Measurements from ENCODE around the gene RASL12. TPM values are rescaled to one million over a fixed set of nuclear protein-coding genes. Genes with fewer than 3 reads are reported as not detected.
"Not testable (repeated sequence)": the region's sequence is repeated elsewhere in the genome, so short reads cannot be mapped to it uniquely, and the experiment has no call there.

RASL12 gene
- total RNA-seq, 6 experiments from 2014 or later = not detected

- H3K4me1 Mint-ChIP-seq (ENCODE audit: low read depth) = peaks cover 6% of the 10 kb centered on the region
- H3K27ac Mint-ChIP-seq = no peak overlapping the region
- DNase-seq = no peak
- H3K4me3 Mint-ChIP-seq = no peak overlapping the region
- TF ChIP-seq CTCF (IDR thresholded peaks at IDR 0.05) = no peak
- H3K36me3 Mint-ChIP-seq (ENCODE audit: low read depth) = peaks cover 24% of the 10 kb centered on the region
- H3K9me3 Mint-ChIP-seq = no peaks in the 10 kb centered on the region
- H3K27me3 Mint-ChIP-seq (ENCODE audit: insufficient read depth) = no peaks in the 10 kb centered on the region; the same call in 1 of the 2 replicates
Measured at GRCh38 chr15:65021488-65021887, 46.3 kb downstream of the RASL12 start.

- TF ChIP-seq CTCF (IDR thresholded peaks at IDR 0.05) = no peak
- Mint-ChIP-seq H3K27ac (no peak overlapping the region), H3K4me3 (no peak overlapping the region), H3K4me1 (ENCODE audit: low read depth) (peaks cover 6% of the 10 kb centered on the region), H3K9me3 (no peaks in the 10 kb centered on the region), H3K36me3 (ENCODE audit: low read depth) (peaks cover 22% of the 10 kb centered on the region), H3K27me3 (ENCODE audit: insufficient read depth) (no peaks in the 10 kb centered on the region)
- no peak for DNase-seq
Measured at GRCh38 chr15:65020419-65020818, 47.4 kb downstream of the RASL12 start.

GRCh38 chr15:65011198-65011597 is 56.6 kb downstream of the RASL12 start:
- DNase-seq; H3K4me1 Mint-ChIP-seq (ENCODE audit: low read depth); H3K4me3 Mint-ChIP-seq; H3K27ac Mint-ChIP-seq; H3K27me3 Mint-ChIP-seq (ENCODE audit: insufficient read depth): not testable (repeated sequence)
- H3K9me3 Mint-ChIP-seq = peaks cover 11% of the 10 kb centered on the region
- peaks cover 32% of the 10 kb centered on the region for H3K36me3 Mint-ChIP-seq (ENCODE audit: low read depth)

- H3K27me3 Mint-ChIP-seq (ENCODE audit: insufficient read depth) = no peaks in the 10 kb centered on the region
- no peak overlapping the region for H3K4me3 Mint-ChIP-seq
- H3K4me1 Mint-ChIP-seq (ENCODE audit: low read depth) = no peaks in the 10 kb centered on the region
- no peak overlapping the region for H3K27ac Mint-ChIP-seq
- peaks cover 9% of the 10 kb centered on the region for H3K9me3 Mint-ChIP-seq
- DNase-seq = no peak
- peak; percentile 29; the same call in 1 of the 2 replicates for TF ChIP-seq CTCF (IDR thresholded peaks at IDR 0.05)
- H3K36me3 Mint-ChIP-seq (ENCODE audit: low read depth) = peaks cover 15% of the 10 kb centered on the region
Measured at GRCh38 chr15:65008983-65009382, 58.8 kb downstream of the RASL12 start.

GRCh38 chr15:65006876-65007275 is 60.9 kb downstream of the RASL12 start:
- TF ChIP-seq CTCF (IDR thresholded peaks at IDR 0.05) = no peak
- H3K27me3 Mint-ChIP-seq (ENCODE audit: insufficient read depth) = no peaks in the 10 kb centered on the region
- no peak for DNase-seq
- no peak overlapping the region for H3K4me3 Mint-ChIP-seq
- no peak overlapping the region for H3K27ac Mint-ChIP-seq
- H3K4me1 Mint-ChIP-seq (ENCODE audit: low read depth) = no peaks in the 10 kb centered on the region
- H3K9me3 Mint-ChIP-seq = no peaks in the 10 kb centered on the region
- H3K36me3 Mint-ChIP-seq (ENCODE audit: low read depth) = no peaks in the 10 kb centered on the region

- no peaks in the 10 kb centered on the region for H3K4me1 Mint-ChIP-seq (ENCODE audit: low read depth)
- TF ChIP-seq CTCF (IDR thresholded peaks at IDR 0.05) = no peak
- H3K4me3 Mint-ChIP-seq = no peak overlapping the region
- H3K9me3 Mint-ChIP-seq = no peaks in the 10 kb centered on the region
- no peaks in the 10 kb centered on the region for H3K36me3 Mint-ChIP-seq (ENCODE audit: low read depth)
- no peak overlapping the region for H3K27ac Mint-ChIP-seq
- H3K27me3 Mint-ChIP-seq (ENCODE audit: insufficient read depth) = no peaks in the 10 kb centered on the region
- no peak for DNase-seq
Measured at GRCh38 chr15:65004993-65005392, 62.8 kb downstream of the RASL12 start.

Other genes starting within 250 kb of the RASL12 start
- 10 to 100 TPM in 1 of 6 experiments, 1 to 10 TPM in 5; 4.0 to 10.7 (median 8.4) TPM for gene PIF1, start 242.3 kb downstream of the RASL12 start, total RNA-seq (2021; fragmentation: NEBNext Ultra II Directional; extraction: Animal tissue kit (Norgen Biotek cat#: 25700))
- 10 to 100 TPM; 23.0 to 28.3 (median 25.4) TPM for gene PLEKHO2, start 226.1 kb downstream of the RASL12 start, total RNA-seq (2021; fragmentation: NEBNext Ultra II Directional; extraction: Animal tissue kit (Norgen Biotek cat#: 25700))
- gene ANKDD1A, start 156.1 kb downstream of the RASL12 start, total RNA-seq (2021; fragmentation: NEBNext Ultra II Directional; extraction: Animal tissue kit (Norgen Biotek cat#: 25700)) = 1 to 10 TPM; 1.3 to 2.4 (median 1.9) TPM
- 10 to 100 TPM; 66.4 to 91.3 (median 78.3) TPM for gene SPG21, start 78.1 kb downstream of the RASL12 start, total RNA-seq (2021; fragmentation: NEBNext Ultra II Directional; extraction: Animal tissue kit (Norgen Biotek cat#: 25700))
- gene MTFMT, start 38.4 kb downstream of the RASL12 start, total RNA-seq (2021; fragmentation: NEBNext Ultra II Directional; extraction: Animal tissue kit (Norgen Biotek cat#: 25700)) = 10 to 100 TPM; 15.5 to 18.3 (median 16.9) TPM
- not detected for gene SLC51B, start 22.6 kb downstream of the RASL12 start, total RNA-seq (2021; fragmentation: NEBNext Ultra II Directional; extraction: Animal tissue kit (Norgen Biotek cat#: 25700))
- not detected for gene KBTBD13, start 8.8 kb upstream of the RASL12 start, total RNA-seq (2021; fragmentation: NEBNext Ultra II Directional; extraction: Animal tissue kit (Norgen Biotek cat#: 25700))
- 1 to 10 TPM in 1 of 6 experiments, under 1 TPM in 5; 0.43 to 1.4 (median 0.64) TPM for gene UBAP1L, start 47.2 kb upstream of the RASL12 start, total RNA-seq (2021; fragmentation: NEBNext Ultra II Directional; extraction: Animal tissue kit (Norgen Biotek cat#: 25700))
- 10 to 100 TPM; 18.5 to 32.1 (median 22.8) TPM for gene PDCD7, start 65.8 kb upstream of the RASL12 start, total RNA-seq (2021; fragmentation: NEBNext Ultra II Directional; extraction: Animal tissue kit (Norgen Biotek cat#: 25700))
- gene CLPX, start 117.4 kb upstream of the RASL12 start, total RNA-seq (2021; fragmentation: NEBNext Ultra II Directional; extraction: Animal tissue kit (Norgen Biotek cat#: 25700)) = 10 to 100 TPM; 35.1 to 42.0 (median 39.4) TPM
- gene CILP, start 143.5 kb upstream of the RASL12 start, total RNA-seq (2021; fragmentation: NEBNext Ultra II Directional; extraction: Animal tissue kit (Norgen Biotek cat#: 25700)) = under 1 TPM in 1 of 6 experiments, not detected in 5; 0.05 TPM
- gene PARP16, start 218.9 kb upstream of the RASL12 start, total RNA-seq (2021; fragmentation: NEBNext Ultra II Directional; extraction: Animal tissue kit (Norgen Biotek cat#: 25700)) = 1 to 10 TPM; 4.1 to 5.1 (median 4.4) TPM
- gene RNU5A-1, start 228.1 kb upstream of the RASL12 start, total RNA-seq (2021; fragmentation: NEBNext Ultra II Directional; extraction: Animal tissue kit (Norgen Biotek cat#: 25700)) = not detected
- 10 to 100 TPM in 2 of 6 experiments, 1 to 10 TPM in 1, not detected in 3; 8.6 to 18.0 (median 10.5) TPM for gene RNU5B-1, start 236.7 kb upstream of the RASL12 start, total RNA-seq (2021; fragmentation: NEBNext Ultra II Directional; extraction: Animal tissue kit (Norgen Biotek cat#: 25700))

Measured in HFFc6 (cell line).